Measurements from ENCODE around the gene CTR9. TPM values are rescaled to one million over a fixed set of nuclear protein-coding genes. Genes with fewer than 3 reads are reported as not detected.

CTR9 gene
- total and polyA plus RNA-seq, 9 of the 15 experiments (the other 6 are each of a cell fraction or from before 2014, with no cell fraction given) = 25.4 to 79.3 (median 47.3) TPM

DNA sequence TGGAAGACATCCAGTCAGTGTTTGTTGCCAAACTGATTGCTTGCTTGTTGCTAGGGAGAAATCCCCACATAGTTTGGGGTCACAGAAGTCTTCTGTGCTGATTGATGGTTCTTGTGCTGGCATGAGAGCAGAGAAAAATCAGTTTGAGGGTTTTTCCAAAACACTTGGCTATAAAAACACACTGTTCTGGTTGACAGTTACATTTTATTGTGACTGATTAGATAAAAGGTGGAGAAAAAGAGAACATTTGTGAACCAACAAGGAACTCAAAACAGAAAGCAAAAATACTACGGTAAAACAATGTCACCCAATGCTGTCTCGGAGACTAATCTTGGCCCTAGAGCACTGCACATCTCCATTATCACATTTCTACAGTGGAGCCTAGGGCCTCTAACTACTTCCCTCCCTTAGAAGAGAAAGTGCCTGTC lies 72.1 kb downstream of the CTR9 start:
- DNase-seq (ENCODE audit: extremely low read depth in 1 of 4, low spot score in 3 of 4) = peak in 2 of 4 experiments; percentile 50 to 53
- in situ Hi-C loops (cut with MboI) (no loop called here), intact Hi-C loops (cut with micrococcal nuclease) (no loop called here)
- Histone ChIP-seq H4K20me1 (replicated peaks; ENCODE audit: control insufficient read depth, insufficient read depth, low read length) (no peaks in the 10 kb centered on the region), H3K79me2 (ENCODE audit: control insufficient read depth, insufficient read depth, low read length) (no peaks in the 10 kb centered on the region), H3K9ac (ENCODE audit: insufficient read depth in 1 of 2, low read depth in 2 of 2, low read length in 2 of 2) (peak overlapping the region; percentile 5 to 42; a peak in 3 of 4 replicates), H3K4me2 (ENCODE audit: insufficient read depth, low read length) (peak overlapping the region; percentile 59; the same call in 1 of the 2 replicates), H3K36me3 (ENCODE audit: control insufficient read depth, insufficient read depth, low read length) (no peaks in the 10 kb centered on the region), H3K27me3 (ENCODE audit: control insufficient read depth in 2 of 2, insufficient read depth in 2 of 2, low read length in 2 of 2) (no peaks in the 10 kb centered on the region), H2AFZ (ENCODE audit: low read depth, low read length) (peak overlapping the region; percentile 95), H3K4me3 (no peak overlapping the region), H3K9me3 (replicated peaks; ENCODE audit: control insufficient read depth, insufficient read depth, low read depth, low read length) (no peaks in the 10 kb centered on the region), H3K27ac (ENCODE audit: extremely low read depth, low read depth, low read length) (peak overlapping the region; percentile 54; the same call in 2 of the 3 replicates), H3K4me1 (replicated peaks in 1 of 2; ENCODE audit: control insufficient read depth in 2 of 2, insufficient read depth in 2 of 2, low read length in 2 of 2) (peaks cover 0 to 26% of the 10 kb centered on the region in 2 experiments; a peak in 4 of 5 replicates), H3K9me1 (ENCODE audit: control insufficient read depth, insufficient read depth, low read length) (no peaks in the 10 kb centered on the region)
- ChIA-PET CTCF (ENCODE audit: low intra/inter-chr PET ratio) (no interaction called here), POLR2A (interaction anchor here (0.8 to 2.2 kb wide), 2 partner anchors 14 kb away, joined by 3 to 15 read pairs; partner anchors contain the start of gene EIF4G2)
- no TSS peak for BruUV-seq (replicated peaks)
- no peak for FAIRE-seq
- peak; percentile 80 for ATAC-seq
- 26% methylated on average over 2 of the region's 2 CpGs for WGBS (ENCODE audit: insufficient coverage, low coverage, missing lambda C conversion rate)
- TF ChIP-seq ARID1B (IDR thresholded peaks at IDR 0.05) (peak; percentile 8; the same call in 1 of the 2 replicates), HDAC1 (IDR thresholded peaks at IDR 0.05) (no peak), RCOR1 (IDR thresholded peaks at IDR 0.05; ENCODE audit: borderline replicate concordance in 1 of 2, low read depth in 2 of 2, low read length in 2 of 2) (0 out of 4 replicates have a peak, but pooled peaks of 1 of the 2 experiments have one; percentile 9), CBFA2T3 (IDR thresholded peaks at IDR 0.05) (0 out of 2 replicates have a peak, but pooled peaks have one; percentile 12), ZNF444 (CRISPR knock-in tag; IDR thresholded peaks at IDR 0.05) (no peak), ZSCAN32 (CRISPR knock-in tag; IDR thresholded peaks at IDR 0.05) (peak; percentile 98), ZFP36 (IDR thresholded peaks at IDR 0.05; ENCODE audit: low read depth, low read length, partially characterized antibody) (peak; percentile 12), TAL1 (IDR thresholded peaks at IDR 0.05) (peak; percentile 17; the same call in 1 of the 2 replicates), MEIS2 (IDR thresholded peaks at IDR 0.05; ENCODE audit: partially characterized antibody) (peak; percentile 63)
- TF ChIP-seq, protein P1, sequence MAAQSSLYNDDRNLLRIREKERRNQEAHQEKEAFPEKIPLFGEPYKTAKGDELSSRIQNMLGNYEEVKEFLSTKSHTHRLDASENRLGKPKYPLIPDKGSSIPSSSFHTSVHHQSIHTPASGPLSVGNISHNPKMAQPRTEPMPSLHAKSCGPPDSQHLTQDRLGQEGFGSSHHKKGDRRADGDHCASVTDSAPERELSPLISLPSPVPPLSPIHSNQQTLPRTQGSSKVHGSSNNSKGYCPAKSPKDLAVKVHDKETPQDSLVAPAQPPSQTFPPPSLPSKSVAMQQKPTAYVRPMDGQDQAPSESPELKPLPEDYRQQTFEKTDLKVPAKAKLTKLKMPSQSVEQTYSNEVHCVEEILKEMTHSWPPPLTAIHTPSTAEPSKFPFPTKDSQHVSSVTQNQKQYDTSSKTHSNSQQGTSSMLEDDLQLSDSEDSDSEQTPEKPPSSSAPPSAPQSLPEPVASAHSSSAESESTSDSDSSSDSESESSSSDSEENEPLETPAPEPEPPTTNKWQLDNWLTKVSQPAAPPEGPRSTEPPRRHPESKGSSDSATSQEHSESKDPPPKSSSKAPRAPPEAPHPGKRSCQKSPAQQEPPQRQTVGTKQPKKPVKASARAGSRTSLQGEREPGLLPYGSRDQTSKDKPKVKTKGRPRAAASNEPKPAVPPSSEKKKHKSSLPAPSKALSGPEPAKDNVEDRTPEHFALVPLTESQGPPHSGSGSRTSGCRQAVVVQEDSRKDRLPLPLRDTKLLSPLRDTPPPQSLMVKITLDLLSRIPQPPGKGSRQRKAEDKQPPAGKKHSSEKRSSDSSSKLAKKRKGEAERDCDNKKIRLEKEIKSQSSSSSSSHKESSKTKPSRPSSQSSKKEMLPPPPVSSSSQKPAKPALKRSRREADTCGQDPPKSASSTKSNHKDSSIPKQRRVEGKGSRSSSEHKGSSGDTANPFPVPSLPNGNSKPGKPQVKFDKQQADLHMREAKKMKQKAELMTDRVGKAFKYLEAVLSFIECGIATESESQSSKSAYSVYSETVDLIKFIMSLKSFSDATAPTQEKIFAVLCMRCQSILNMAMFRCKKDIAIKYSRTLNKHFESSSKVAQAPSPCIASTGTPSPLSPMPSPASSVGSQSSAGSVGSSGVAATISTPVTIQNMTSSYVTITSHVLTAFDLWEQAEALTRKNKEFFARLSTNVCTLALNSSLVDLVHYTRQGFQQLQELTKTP (IDR thresholded peaks at IDR 0.05; ENCODE audit: low read depth in 1 of 2, partially characterized antibody in 2 of 2) = peak in 1 of 2 experiments; percentile 83
- TF ChIP-seq, protein P2, sequence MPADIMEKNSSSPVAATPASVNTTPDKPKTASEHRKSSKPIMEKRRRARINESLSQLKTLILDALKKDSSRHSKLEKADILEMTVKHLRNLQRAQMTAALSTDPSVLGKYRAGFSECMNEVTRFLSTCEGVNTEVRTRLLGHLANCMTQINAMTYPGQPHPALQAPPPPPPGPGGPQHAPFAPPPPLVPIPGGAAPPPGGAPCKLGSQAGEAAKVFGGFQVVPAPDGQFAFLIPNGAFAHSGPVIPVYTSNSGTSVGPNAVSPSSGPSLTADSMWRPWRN (IDR thresholded peaks at IDR 0.05; ENCODE audit: low read depth) = no peak
- TF ChIP-seq, protein P3, sequence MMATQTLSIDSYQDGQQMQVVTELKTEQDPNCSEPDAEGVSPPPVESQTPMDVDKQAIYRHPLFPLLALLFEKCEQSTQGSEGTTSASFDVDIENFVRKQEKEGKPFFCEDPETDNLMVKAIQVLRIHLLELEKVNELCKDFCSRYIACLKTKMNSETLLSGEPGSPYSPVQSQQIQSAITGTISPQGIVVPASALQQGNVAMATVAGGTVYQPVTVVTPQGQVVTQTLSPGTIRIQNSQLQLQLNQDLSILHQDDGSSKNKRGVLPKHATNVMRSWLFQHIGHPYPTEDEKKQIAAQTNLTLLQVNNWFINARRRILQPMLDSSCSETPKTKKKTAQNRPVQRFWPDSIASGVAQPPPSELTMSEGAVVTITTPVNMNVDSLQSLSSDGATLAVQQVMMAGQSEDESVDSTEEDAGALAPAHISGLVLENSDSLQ (IDR thresholded peaks at IDR 0.05) = peak; percentile 35; the same call in 1 of the 2 replicates
- TF ChIP-seq, protein P4, sequence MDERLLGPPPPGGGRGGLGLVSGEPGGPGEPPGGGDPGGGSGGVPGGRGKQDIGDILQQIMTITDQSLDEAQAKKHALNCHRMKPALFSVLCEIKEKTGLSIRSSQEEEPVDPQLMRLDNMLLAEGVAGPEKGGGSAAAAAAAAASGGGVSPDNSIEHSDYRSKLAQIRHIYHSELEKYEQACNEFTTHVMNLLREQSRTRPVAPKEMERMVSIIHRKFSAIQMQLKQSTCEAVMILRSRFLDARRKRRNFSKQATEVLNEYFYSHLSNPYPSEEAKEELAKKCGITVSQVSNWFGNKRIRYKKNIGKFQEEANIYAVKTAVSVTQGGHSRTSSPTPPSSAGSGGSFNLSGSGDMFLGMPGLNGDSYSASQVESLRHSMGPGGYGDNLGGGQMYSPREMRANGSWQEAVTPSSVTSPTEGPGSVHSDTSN (CRISPR knock-in tag; IDR thresholded peaks at IDR 0.05; ENCODE audit: low read depth) = no peak
- TF ChIP-seq, protein P4 (tag; conservative IDR thresholded peaks at IDR 0.05; ENCODE audit: low read depth) = peak; percentile 80
